Central memory CD8-positive, alpha-beta T cell (primary cell): ENCODE results near the gene WDR87.

Experiments
- ATAC-seq: fragments of 150-1000 bp; cut with Tn5 transposase; replicated peaks from 2 replicates; pipeline ENCODE4 v1.10.0; 2022; ENCODE audit warnings: mild to moderate bottlenecking, moderate FRiP score, moderate number of reproducible peaks; ENCODE audit not compliant: poor library complexity, severe bottlenecking; ENCODE audit errors: extremely low read depth
- DNase-seq, 2 donors: peaks; one replicate each; pipeline ENCODE4 v3.0.0; 2021; ENCODE audit warnings: low spot score in 2 of 2
- H3K27ac Mint-ChIP-seq: one replicate; pipeline ENCODE4 v1.8.0; 2022; ENCODE audit warnings: low read depth, mild to moderate bottlenecking, moderate library complexity, mixed read lengths
- H3K27me3 Mint-ChIP-seq: one replicate; pipeline ENCODE4 v1.8.0; 2022; ENCODE audit warnings: mixed read lengths
- H3K36me3 Mint-ChIP-seq: one replicate; pipeline ENCODE4 v1.8.0; 2022; ENCODE audit warnings: mild to moderate bottlenecking, moderate library complexity, mixed read lengths; ENCODE audit not compliant: insufficient read depth
- H3K4me1 Mint-ChIP-seq: one replicate; pipeline ENCODE4 v1.8.0; 2022; ENCODE audit warnings: mixed read lengths
- H3K4me3 Mint-ChIP-seq: one replicate; pipeline ENCODE4 v1.8.0; 2022; ENCODE audit warnings: mild to moderate bottlenecking, moderate library complexity, mixed read lengths
- H3K9me3 Mint-ChIP-seq: one replicate; pipeline ENCODE4 v1.8.0; 2022; ENCODE audit warnings: mixed read lengths

Gene WDR87

DNA sequence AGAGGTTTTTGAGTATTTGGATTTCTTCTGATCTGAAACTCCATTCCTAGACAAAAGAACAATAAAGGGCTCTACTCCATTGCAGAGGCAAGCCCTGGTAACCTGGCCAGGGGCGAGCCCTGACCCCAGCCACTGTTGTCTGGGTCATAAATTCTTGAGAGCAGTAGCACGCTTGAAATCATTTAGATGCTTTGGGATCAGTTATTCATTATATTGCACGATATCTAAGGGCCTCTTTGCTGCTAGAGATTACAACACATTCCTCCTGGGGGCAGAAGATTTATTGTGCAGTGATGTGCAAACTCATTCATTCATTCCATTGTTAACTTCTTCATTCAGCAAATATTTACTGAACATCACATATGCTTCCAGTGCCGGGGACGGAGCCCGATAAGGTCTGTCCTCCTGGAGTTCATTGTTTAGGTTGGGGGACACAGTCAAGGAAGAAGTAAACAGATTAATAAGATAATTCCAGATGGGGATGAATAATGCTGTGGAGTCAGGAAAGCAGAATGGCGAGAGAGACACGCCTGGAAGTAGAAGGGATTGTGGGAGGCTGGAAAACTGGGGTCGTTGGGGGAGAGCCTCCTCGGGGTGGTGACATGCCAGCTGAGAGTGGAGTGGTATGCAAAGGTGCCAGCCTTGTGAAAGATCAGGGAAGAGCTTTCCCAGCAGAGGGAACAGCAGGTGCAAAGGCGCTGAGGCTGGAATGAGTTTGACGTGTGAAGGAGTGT is 35.6 kb upstream of the WDR87 start:
- ATAC-seq (no peak), DNase-seq (no peak)
- no peaks in the 10 kb centered on the region for H3K9me3 Mint-ChIP-seq
- H3K4me1 Mint-ChIP-seq, result peaks cover 19% of the 10 kb centered on the region
- H3K4me3 Mint-ChIP-seq, result no peak overlapping the region
- H3K27ac Mint-ChIP-seq, result no peak overlapping the region
- H3K27me3 Mint-ChIP-seq, result no peaks in the 10 kb centered on the region
- peaks cover 1% of the 10 kb centered on the region for H3K36me3 Mint-ChIP-seq

DNA sequence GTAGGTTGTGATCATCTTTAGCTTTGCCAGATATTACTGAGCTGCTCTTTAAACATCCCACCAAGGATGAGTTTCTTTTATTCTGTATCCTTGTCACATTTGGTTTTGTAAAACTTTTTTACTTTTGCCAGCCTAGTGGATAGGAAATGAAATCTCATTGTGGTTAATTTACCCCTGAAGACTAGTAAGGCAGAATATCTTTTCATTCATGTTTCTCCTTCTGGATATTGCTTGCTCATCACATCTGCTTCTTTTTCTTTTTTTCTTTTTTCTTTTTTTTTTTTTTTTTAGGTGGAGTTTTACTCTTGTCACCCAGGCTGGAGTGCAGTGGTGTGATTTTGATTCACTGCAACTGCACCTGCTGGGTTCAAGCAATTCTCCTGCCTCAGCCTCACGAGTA is 32.0 kb upstream of the WDR87 start:
- Mint-ChIP-seq H3K27me3 (no peaks in the 10 kb centered on the region), H3K27ac (no peak overlapping the region), H3K9me3 (no peaks in the 10 kb centered on the region), H3K36me3 (peaks cover 1% of the 10 kb centered on the region), H3K4me3 (no peak overlapping the region), H3K4me1 (peaks cover 22% of the 10 kb centered on the region)
- no peak for ATAC-seq
- no peak for DNase-seq

DNA sequence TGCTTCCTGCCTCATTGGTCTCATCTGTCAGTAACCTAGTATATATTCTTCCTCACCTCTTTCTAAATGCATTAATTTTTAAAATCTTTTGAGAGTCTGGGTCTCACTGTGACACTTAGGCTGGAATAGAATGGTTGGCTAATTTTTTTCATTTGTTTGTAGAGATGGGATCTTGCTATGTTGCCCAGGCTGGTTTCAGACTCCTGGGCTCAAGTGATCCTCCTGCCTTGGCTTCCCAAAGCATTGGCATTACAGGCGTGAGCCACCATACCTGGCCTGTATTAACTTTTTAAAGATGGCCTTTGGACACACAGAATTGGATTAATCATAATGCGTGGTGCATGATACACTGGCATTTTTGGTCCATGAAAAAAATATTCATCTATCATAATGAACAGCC is 30.5 kb upstream of the WDR87 start:
- Mint-ChIP-seq H3K36me3 (peaks cover 1% of the 10 kb centered on the region), H3K27ac (no peak overlapping the region), H3K4me3 (no peak overlapping the region), H3K27me3 (no peaks in the 10 kb centered on the region), H3K4me1 (peaks cover 13% of the 10 kb centered on the region), H3K9me3 (no peaks in the 10 kb centered on the region)
- ATAC-seq (no peak), DNase-seq (no peak)

DNA sequence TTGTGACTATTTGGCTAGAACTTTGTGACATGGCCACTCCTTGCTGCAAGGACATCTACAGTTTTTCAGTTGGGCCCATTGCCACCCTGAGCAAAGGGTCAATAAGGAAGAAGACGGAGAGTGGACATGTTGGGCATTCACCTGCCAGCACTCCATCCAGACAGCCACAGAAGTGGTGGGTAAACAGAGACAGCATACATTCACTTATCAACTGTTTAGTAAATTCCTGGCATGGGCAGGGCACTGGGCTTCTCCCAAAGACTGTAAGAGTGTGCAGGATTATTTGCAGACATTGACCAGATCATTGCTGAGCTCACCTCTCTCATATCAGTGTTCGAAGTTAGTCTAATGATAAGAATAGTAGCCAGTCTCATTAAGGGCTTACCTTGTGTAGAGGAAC is 29.8 kb upstream of the WDR87 start:
- Mint-ChIP-seq H3K4me1 (peaks cover 11% of the 10 kb centered on the region), H3K36me3 (peaks cover 1% of the 10 kb centered on the region), H3K4me3 (no peak overlapping the region), H3K27ac (no peak overlapping the region), H3K27me3 (no peaks in the 10 kb centered on the region), H3K9me3 (no peaks in the 10 kb centered on the region)
- no peak for DNase-seq
- no peak for ATAC-seq

DNA sequence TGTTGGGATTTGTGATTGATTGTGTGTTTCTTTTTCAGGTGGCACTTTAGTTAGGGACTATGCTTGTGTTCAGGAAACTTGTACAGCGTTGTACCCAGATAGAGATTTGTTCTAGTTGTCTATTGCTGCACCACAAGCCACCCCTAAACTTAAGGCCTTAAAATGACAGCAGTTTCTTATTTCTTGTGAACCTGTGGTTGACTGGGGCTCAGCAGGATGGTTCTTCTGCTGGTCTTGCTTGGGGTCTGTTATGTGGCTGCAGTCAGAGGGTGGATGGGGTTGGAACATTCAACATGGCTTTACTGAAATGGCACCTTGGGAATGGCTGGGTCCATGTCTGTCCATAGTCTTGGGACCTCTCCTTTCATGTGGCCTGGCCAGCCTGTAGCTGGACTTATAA is 28.9 kb upstream of the WDR87 start:
- peaks cover 1% of the 10 kb centered on the region for H3K36me3 Mint-ChIP-seq
- peaks cover 11% of the 10 kb centered on the region for H3K4me1 Mint-ChIP-seq

DNA sequence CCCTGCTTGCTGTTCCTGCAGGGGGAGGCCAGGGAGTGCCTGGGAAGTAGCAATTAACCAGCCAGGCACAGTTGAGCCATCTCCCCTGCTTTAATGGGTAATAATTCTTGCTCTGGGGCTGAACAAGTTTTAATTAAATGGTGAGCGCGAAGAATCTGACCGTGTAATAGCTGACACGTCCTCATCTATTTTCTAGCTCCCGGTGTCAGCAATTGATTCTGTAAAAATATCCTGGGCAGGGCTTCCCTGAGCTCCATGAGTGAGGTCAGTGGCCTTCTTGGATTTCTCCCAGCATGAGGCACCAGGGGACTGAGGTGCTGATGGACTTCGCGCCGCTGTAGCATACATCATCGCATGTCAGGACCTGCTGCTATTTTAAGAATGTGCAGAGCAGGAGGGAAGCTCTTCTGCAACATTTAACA is 27.6 kb upstream of the WDR87 start:
- no peaks in the 10 kb centered on the region for H3K9me3 Mint-ChIP-seq
- H3K4me1 Mint-ChIP-seq, result peaks cover 5% of the 10 kb centered on the region
- H3K36me3 Mint-ChIP-seq, result peaks cover 1% of the 10 kb centered on the region
- ATAC-seq (no peak), DNase-seq (no peak)
- no peak overlapping the region for H3K27ac Mint-ChIP-seq
- H3K4me3 Mint-ChIP-seq, result no peak overlapping the region
- H3K27me3 Mint-ChIP-seq, result no peaks in the 10 kb centered on the region

More for the DNA sequence above, 28.9 kb upstream of the WDR87 start:
- H3K27ac Mint-ChIP-seq, result no peak overlapping the region
- H3K4me3 Mint-ChIP-seq, result no peak overlapping the region
- no peak for DNase-seq
- no peak for ATAC-seq
- no peaks in the 10 kb centered on the region for H3K27me3 Mint-ChIP-seq
- no peaks in the 10 kb centered on the region for H3K9me3 Mint-ChIP-seq

DNA sequence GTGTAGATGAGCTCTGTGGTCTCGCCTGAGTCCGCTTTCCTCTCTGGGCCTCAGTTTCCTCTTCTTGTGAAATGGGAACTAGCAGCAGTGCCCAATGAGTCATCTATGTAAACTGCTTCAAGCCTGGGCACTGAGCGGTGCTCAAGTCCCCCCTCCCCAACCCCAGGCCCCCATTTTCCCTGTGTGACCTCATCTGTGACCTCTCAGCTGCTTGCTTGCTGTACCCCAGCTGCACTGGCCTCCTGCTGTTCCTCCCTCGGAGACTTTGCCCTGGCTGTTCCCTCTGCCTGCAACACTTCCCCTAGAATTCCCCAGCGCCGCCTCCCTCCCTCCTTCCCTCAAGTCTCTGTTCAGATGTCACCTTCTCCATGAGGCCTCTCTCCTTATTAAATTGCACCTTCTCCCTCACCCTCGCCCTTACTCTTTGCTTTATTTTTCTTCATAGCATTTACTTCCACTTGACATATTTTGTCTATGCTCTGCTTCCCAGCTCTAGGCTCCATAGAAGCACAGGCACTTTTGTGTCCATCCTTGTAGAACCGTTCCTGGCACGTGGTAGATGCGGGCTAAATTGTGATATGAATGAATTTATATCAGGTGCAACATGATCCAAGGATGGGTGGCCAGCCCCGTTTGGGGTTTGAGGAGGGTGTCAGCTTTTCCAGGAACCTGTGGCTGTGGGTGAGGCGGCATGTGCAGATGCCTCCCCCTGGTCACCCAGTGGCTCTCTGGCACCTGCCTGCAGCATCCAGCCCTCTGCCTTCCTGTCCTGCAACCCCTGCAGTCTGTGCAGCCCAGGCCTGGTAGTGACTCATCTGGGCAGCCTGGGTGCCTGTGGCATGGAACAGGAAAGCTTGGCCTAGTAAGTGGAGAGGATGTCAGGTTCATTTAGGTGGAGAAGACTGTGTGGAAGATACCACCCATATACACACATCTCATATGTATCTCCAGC is 26.9 kb upstream of the WDR87 start:
- no peak for DNase-seq
- H3K27me3 Mint-ChIP-seq, result no peaks in the 10 kb centered on the region
- no peak overlapping the region for H3K27ac Mint-ChIP-seq
- no peak for ATAC-seq
- no peaks in the 10 kb centered on the region for H3K36me3 Mint-ChIP-seq
- H3K9me3 Mint-ChIP-seq, result no peaks in the 10 kb centered on the region
- H3K4me3 Mint-ChIP-seq, result peak overlapping the region; percentile 2
- peaks cover 5% of the 10 kb centered on the region for H3K4me1 Mint-ChIP-seq

DNA sequence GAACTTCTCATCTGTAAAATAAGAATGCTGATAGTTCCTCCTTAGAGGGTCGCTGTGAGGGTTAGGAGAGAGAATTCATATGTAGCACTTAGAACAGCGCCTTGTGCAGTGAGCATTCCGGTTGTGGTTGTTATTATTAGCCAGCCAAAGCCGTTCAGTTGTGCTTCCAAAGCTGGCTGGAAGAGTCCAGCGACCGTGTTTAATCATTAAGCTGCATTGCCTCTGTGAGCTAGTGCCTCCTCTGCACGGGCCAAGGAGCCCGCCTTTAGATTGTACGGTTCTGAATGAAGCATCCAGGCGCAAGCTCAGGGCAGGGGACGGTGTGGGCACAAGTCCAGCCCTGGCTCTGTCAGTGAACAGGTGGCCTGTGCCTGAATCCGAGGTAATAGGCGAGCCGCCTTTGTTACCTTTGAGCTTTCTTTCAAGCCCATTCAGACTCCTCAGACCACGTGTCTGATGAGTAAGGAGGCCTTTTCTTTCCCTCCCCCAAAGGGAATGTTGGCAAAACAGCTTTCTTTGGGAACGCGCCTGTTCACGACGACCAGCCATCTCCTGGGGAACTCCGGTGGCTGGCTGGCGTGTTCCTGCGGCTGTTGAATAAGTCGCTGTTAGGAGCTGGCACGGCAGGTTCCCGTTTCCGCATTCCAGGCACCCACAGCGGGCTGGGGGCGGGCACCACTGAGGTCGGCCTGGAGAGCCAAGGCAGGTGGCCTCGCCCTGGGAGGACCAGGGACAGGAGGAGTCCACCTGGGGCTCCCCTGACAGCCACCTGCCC is 25.7 kb upstream of the WDR87 start:
- H3K36me3 Mint-ChIP-seq, result no peaks in the 10 kb centered on the region
- H3K4me1 Mint-ChIP-seq, result peaks cover 5% of the 10 kb centered on the region
- no peak for DNase-seq
- H3K4me3 Mint-ChIP-seq, result no peak overlapping the region
- H3K27ac Mint-ChIP-seq, result no peak overlapping the region
- no peaks in the 10 kb centered on the region for H3K9me3 Mint-ChIP-seq
- H3K27me3 Mint-ChIP-seq, result no peaks in the 10 kb centered on the region
- ATAC-seq, result no peak

DNA sequence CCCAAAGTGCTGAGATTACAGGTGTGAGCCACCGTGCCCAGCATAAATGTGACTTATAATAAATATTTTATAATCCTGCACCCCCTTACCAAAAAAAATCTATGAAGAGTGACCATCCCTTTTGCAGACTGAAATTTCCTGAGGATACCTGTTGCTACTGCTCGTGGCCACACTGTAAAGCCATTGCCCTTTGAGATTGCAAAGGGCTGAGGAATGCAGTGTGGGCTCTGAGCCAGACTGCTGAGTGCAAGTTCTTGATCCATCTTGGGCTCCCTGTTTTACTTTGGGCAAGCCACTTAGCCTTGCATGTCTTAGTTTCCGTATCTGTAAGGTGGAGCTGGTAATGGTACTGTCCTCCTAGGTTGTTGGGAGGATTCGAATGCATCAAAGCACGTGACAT is 24.0 kb upstream of the WDR87 start:
- no peak for DNase-seq
- no peak overlapping the region for H3K27ac Mint-ChIP-seq

DNA sequence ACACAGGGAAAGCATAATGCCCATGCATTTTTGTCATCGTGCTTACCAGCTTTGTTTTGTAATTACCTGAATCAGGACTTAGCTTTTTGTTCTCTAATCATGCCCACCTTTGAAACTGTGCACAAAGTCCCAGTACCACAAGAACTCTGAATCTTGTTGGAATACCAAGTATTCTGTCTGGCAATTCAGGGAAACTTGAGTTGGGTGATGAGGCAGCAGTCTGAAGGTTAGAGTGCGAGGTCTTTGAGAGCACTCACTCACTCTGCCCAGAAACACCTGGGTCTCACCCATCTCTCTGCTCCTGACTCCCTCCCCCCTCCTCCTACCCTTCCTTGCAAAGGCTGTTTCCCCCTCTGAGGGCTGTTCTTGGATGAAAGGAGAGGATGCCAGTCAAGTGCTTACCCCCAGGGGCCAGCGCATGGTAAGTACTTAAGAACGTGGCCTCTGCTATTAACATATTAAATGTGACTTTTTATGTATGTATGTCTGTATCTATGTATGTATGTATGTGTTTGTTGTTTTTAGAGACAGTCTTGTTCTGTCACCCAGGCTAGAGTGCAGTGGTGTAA is 23.0 kb upstream of the WDR87 start:
- DNase-seq (no peak), ATAC-seq (no peak)
- no peaks in the 10 kb centered on the region for H3K27me3 Mint-ChIP-seq
- H3K9me3 Mint-ChIP-seq, result no peaks in the 10 kb centered on the region
- H3K4me3 Mint-ChIP-seq, result no peak overlapping the region
- H3K27ac Mint-ChIP-seq, result no peak overlapping the region
- no peaks in the 10 kb centered on the region for H3K36me3 Mint-ChIP-seq
- peaks cover 11% of the 10 kb centered on the region for H3K4me1 Mint-ChIP-seq

More for the DNA sequence above, 24.0 kb upstream of the WDR87 start:
- Mint-ChIP-seq H3K9me3 (no peaks in the 10 kb centered on the region), H3K27me3 (no peaks in the 10 kb centered on the region), H3K4me3 (no peak overlapping the region), H3K4me1 (peaks cover 5% of the 10 kb centered on the region), H3K36me3 (no peaks in the 10 kb centered on the region)
- ATAC-seq, result no peak

DNA sequence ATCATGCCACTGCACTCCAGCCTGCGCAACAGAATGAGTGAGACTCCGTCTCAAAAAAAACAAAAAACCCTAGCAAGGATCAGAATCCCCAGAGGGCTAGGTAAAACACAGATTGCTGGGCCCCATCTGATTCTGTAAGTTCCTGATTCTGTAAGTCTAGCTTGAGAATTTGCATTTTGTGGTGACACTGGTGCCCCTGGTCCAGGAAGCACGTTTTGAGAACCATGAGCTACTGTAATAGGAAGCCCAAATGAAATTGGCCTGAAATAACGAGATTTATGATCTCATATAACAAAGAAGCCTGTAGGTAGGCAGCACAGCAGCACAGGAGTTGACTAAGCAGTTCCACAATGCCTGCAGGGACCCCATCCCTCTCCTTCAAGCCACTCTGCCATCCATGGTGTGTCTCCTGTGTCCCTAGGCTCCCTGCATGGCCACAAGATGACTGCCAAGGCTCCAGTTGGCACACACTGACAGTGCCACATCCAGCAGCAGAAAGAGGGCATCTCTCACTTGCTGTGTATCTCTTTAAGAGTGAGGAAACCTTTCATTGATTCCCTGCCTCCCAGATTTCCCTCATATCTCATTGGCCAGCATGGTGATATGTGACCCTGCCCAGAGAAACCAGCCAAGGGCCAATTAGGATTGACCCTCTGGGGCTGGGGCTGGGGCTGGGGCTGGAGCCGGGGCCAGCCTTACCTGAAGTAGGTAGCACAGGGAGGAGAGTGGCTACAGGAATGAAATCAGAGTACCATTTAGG is 22.3 kb upstream of the WDR87 start:
- Mint-ChIP-seq H3K36me3 (no peaks in the 10 kb centered on the region), H3K27ac (no peak overlapping the region), H3K27me3 (no peaks in the 10 kb centered on the region), H3K4me1 (peaks cover 11% of the 10 kb centered on the region), H3K4me3 (no peak overlapping the region), H3K9me3 (no peaks in the 10 kb centered on the region)
- ATAC-seq (no peak), DNase-seq (no peak)

DNA sequence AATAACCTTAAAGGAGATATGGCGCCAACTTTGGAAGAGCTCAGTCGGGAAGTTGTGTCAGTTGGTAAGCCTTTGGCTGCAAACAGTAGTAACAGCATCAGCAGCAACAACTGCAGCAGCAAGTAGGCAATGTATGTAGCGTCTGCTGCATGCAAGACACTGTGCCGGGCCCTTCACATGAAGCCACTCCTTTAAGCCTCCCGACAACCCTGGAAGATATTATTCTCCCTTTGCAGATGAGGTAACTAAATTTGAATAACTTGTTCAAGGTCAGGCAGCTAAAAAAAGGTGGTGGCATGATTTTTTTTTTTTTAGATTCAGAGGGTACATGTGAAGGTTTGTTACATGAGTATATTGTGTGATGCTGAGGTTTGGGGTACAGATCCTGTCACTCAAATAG is 20.3 kb upstream of the WDR87 start:
- DNase-seq (no peak), ATAC-seq (no peak)
- H3K27me3 Mint-ChIP-seq, result no peaks in the 10 kb centered on the region
- H3K4me1 Mint-ChIP-seq, result peaks cover 5% of the 10 kb centered on the region
- H3K36me3 Mint-ChIP-seq, result no peaks in the 10 kb centered on the region
- H3K27ac Mint-ChIP-seq, result no peak overlapping the region
- no peak overlapping the region for H3K4me3 Mint-ChIP-seq
- H3K9me3 Mint-ChIP-seq, result no peaks in the 10 kb centered on the region
